Calu3 (cell line): Measurements from ENCODE around the gene HMCN1. TPM values are rescaled to one million over a fixed set of nuclear protein-coding genes. Genes with fewer than 3 reads are reported as not detected.

ENCODE experiments used
- BruUV-seq: library from RNA; stranded (reverse); fragments of 400-500 nt; replicated peaks from 2 replicates; lab custom pipeline; 2021; lab: Mats Ljungman, UMichigan
- CTCF ChIA-PET: fragments of 300-600 bp; sonication (Branson Sonifier 250); formaldehyde crosslinking; loops from one replicate; lab custom pipeline; 2022; ENCODE audit warnings: antibody characterized with exemption; lab: Charles Lee
- DNase-seq: peaks from one replicate; pipeline ENCODE4 v3.0.0; 2022
- H3K27ac Mint-ChIP-seq: one replicate; pipeline ENCODE4 v1.8.0; 2022; ENCODE audit warnings: mixed read lengths; ENCODE audit not compliant: unreplicated experiment
- H3K27me3 Mint-ChIP-seq: one replicate; pipeline ENCODE4 v1.8.0; 2022; ENCODE audit warnings: mixed read lengths; ENCODE audit not compliant: unreplicated experiment
- H3K36me3 Mint-ChIP-seq: one replicate; pipeline ENCODE4 v1.8.0; 2022; ENCODE audit warnings: mild to moderate bottlenecking, moderate library complexity, mixed read lengths; ENCODE audit not compliant: insufficient read depth, unreplicated experiment
- H3K4me1 Mint-ChIP-seq: one replicate; pipeline ENCODE4 v1.8.0; 2022; ENCODE audit warnings: mild to moderate bottlenecking, low read depth, mixed read lengths; ENCODE audit not compliant: unreplicated experiment
- H3K4me3 Mint-ChIP-seq: one replicate; pipeline ENCODE4 v1.8.0; 2022; ENCODE audit warnings: mild to moderate bottlenecking, low read depth, moderate library complexity, mixed read lengths; ENCODE audit not compliant: unreplicated experiment
- H3K9me3 Mint-ChIP-seq: one replicate; pipeline ENCODE4 v1.8.0; 2022; ENCODE audit warnings: low read depth, mixed read lengths; ENCODE audit not compliant: unreplicated experiment
- CTCF ChIP-seq: fragments of 200-600 bp; IDR thresholded peaks from one replicate; pipeline ENCODE4 v1.8.0; 2022; ENCODE audit warnings: antibody characterized with exemption; ENCODE audit not compliant: unreplicated experiment
- intact Hi-C: fragments of 100-400 bp; cut with micrococcal nuclease; formaldehyde crosslinking; loops from one replicate; pipeline ENCODE4 v1.10.0; 2022; ENCODE audit not compliant: unreplicated experiment
- total RNA-seq: library from RNA; stranded (reverse); gene quantifications from 2 replicates; pipeline ENCODE4 v1.2.3, GENCODE V29; 2022

Gene HMCN1
- total RNA-seq, 1 experiment from 2014 or later: 0.05 TPM

GRCh38 chr1:185761841-185762240 lies 27.6 kb downstream of the HMCN1 start:
- intact Hi-C loops: no loop called here
- no peaks in the 10 kb centered on the region for H3K4me1 Mint-ChIP-seq
- no peaks in the 10 kb centered on the region for H3K27me3 Mint-ChIP-seq
- no TSS peak for BruUV-seq
- no peak overlapping the region for H3K4me3 Mint-ChIP-seq
- CTCF ChIA-PET: interaction anchor here (0.9 kb wide), 1 partner anchor 28 kb away, joined by 3 read pairs; the partner anchor contains the start of gene HMCN1
- no peaks in the 10 kb centered on the region for H3K36me3 Mint-ChIP-seq
- TF ChIP-seq CTCF: no peak
- no peaks in the 10 kb centered on the region for H3K9me3 Mint-ChIP-seq
- no peak for DNase-seq
- no peak overlapping the region for H3K27ac Mint-ChIP-seq

GRCh38 chr1:185767508-185768120 lies 33.4 kb downstream of the HMCN1 start:
- CTCF ChIA-PET: no interaction called here
- Mint-ChIP-seq H3K36me3 (no peaks in the 10 kb centered on the region), H3K27ac (no peak overlapping the region), H3K9me3 (no peaks in the 10 kb centered on the region), H3K27me3 (peaks cover 12% of the 10 kb centered on the region), H3K4me1 (no peaks in the 10 kb centered on the region), H3K4me3 (no peak overlapping the region)
- BruUV-seq: no TSS peak
- TF ChIP-seq CTCF: no peak
- no peak for DNase-seq
- intact Hi-C loops: no loop called here

- TF ChIP-seq CTCF: no peak
- Mint-ChIP-seq H3K4me3 (no peak overlapping the region), H3K9me3 (no peaks in the 10 kb centered on the region), H3K4me1 (no peaks in the 10 kb centered on the region), H3K36me3 (no peaks in the 10 kb centered on the region), H3K27ac (no peak overlapping the region), H3K27me3 (peaks cover 19% of the 10 kb centered on the region)
- no TSS peak for BruUV-seq
- CTCF ChIA-PET: no interaction called here
- intact Hi-C loops: no loop called here
- DNase-seq: no peak
Observed at GRCh38 chr1:185768371-185768770, 34.2 kb downstream of the HMCN1 start.

DNA sequence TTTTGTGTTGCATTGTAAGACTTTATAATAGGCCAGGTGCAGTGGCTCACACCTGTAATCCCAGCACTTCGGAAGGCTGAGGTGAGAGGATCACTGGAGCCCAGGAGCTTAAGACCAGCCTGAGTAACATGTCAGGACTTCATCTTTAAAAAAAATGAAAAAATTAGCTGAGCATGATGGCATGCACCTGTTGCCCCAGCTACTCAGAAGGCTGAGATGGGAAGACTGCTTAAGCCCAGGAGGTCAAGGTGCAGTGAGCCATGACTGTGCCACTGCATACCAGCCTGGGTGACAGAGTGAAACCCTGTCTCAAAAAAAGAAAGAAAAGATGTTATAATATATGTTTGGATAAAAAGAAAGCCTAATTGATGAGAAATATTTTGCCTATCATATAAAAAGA lies 34.9 kb downstream of the HMCN1 start:
- Mint-ChIP-seq H3K36me3 (no peaks in the 10 kb centered on the region), H3K9me3 (no peaks in the 10 kb centered on the region), H3K27ac (no peak overlapping the region), H3K4me3 (no peak overlapping the region), H3K27me3 (peaks cover 27% of the 10 kb centered on the region), H3K4me1 (no peaks in the 10 kb centered on the region)
- CTCF ChIA-PET: no interaction called here
- intact Hi-C loops: no loop called here
- TF ChIP-seq CTCF: no peak
- no TSS peak for BruUV-seq
- no peak for DNase-seq
